ENCODE results near the gene HCFC1R1. TPM values are rescaled to one million over a fixed set of nuclear protein-coding genes. Genes with fewer than 3 reads are reported as not detected.

HCFC1R1 gene
- total RNA-seq, 1 donor from 2014 or later, result 43.2 TPM

GRCh38 chr16:3038256-3038655 lies 14.5 kb upstream of the HCFC1R1 start:
- no peaks in the 10 kb centered on the region for H3K9me3 ChIP-seq
- intact Hi-C loops (cut with DNase I), result no loop called here
- ATAC-seq (peak in 1 of 2 donors; percentile 48), DNase-seq (no peak)
- peaks cover 83% of the 10 kb centered on the region for H3K27me3 ChIP-seq (ENCODE audit: low read depth)
- peaks cover 11% of the 10 kb centered on the region for H3K4me1 ChIP-seq
- no peaks in the 10 kb centered on the region for H3K36me3 ChIP-seq
- no peak overlapping the region for H3K4me3 ChIP-seq
- TF ChIP-seq CTCF (IDR thresholded peaks at IDR 0.05), result no peak
- no peak overlapping the region for H3K27ac ChIP-seq

DNA sequence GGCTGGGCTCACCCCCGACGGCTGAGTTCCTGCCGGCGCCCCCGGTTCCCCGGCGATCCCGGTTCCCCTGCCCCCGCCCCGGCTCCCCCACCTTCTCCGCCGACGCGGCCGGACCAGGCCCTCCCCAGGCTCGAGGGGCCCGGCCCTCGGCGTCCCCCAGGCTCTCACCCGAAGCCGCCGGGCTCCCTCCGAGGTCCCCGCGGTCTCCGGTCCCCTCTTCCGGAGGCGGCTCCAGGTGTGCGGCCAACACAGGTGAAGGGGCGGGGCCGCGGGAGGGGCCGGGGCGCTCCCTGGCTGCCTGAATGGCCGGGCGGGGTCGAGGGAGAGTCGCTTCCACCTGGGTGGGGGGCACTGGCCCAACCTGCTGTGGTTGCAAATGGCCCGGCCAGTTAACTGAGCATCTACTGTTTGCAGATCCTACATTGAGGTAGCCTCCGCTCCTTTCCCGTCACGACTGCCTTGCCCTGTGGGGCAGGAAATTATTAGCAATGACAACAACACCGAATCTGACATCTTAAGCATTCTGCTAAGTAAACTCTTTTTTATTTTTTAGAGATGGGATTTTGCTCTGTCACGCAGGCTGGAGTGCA lies 13.1 kb upstream of the HCFC1R1 start, which contains the start of gene BICDL2:
BICDL2 (minus strand) TSS at position 219 of the 590 bp plus-strand sequence. CDS start 1,448 bp downstream, outside the sequence.
- Histone ChIP-seq H3K9me3 (no peaks in the 10 kb centered on the region), H3K27ac (peak within 1 kb of the TSS; percentile 60), H3K4me1 (peaks cover 11% of the 10 kb centered on the region), H3K36me3 (no peaks in the 10 kb centered on the region), H3K4me3 (peak within 1 kb of the TSS; percentile 48), H3K27me3 (ENCODE audit: low read depth) (peaks cover 89% of the 10 kb centered on the region)
- DNase-seq, result peak; percentile 78
- ATAC-seq, result peak; percentile 79 to 80
- intact Hi-C loops (cut with DNase I), result no loop called here
- no peak for TF ChIP-seq CTCF (IDR thresholded peaks at IDR 0.05)

GRCh38 chr16:3035972-3036725 lies 12.4 kb upstream of the HCFC1R1 start:
- DNase-seq (peak; percentile 71), ATAC-seq (peak; percentile 61 to 72)
- Histone ChIP-seq H3K27ac (peak overlapping the region; percentile 60), H3K4me1 (peaks cover 11% of the 10 kb centered on the region), H3K4me3 (peak overlapping the region; percentile 48), H3K27me3 (ENCODE audit: low read depth) (peaks cover 89% of the 10 kb centered on the region), H3K36me3 (no peaks in the 10 kb centered on the region), H3K9me3 (no peaks in the 10 kb centered on the region)
- intact Hi-C loops (cut with DNase I), result no loop called here
- TF ChIP-seq CTCF (IDR thresholded peaks at IDR 0.05), result no peak

DNA sequence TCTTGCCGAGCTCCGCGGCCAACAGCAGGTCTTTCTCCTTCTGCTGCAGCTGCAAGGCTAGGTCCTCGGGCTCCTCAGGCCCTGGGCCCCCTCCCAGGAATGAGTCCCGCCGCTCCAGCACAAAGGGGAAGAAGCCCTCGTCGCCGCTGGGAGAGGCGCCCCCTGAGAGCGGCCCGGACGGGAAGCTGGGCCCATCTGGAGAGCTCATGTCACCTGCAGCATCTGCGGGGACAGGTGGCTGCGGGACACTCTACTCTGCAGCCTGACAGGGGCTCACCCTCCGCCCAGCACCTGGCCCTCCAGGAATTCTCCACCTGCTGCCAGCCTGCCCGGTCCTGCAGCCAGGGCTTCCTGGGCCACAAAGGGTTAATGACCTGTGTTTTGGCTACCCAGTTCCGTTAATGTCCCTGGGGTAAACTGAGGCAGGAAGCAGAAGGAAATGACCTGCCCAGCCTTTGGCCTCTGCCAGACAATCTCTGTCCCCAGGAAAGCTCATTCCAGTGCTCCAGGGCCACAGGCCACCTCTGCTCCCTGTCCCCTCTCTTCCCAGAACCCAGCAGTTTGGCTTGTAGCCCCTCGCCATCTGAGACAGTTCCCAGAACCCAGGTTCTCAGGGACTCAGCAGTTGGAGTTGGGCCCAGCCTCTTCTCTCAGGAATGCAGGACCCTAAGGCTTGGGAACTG lies 11.7 kb upstream of the HCFC1R1 start:
- DNase-seq (no peak), ATAC-seq (no peak)
- intact Hi-C loops (cut with DNase I), result no loop called here
- Histone ChIP-seq H3K36me3 (no peaks in the 10 kb centered on the region), H3K4me3 (peak overlapping the region; percentile 48), H3K27ac (no peak overlapping the region), H3K9me3 (no peaks in the 10 kb centered on the region), H3K27me3 (ENCODE audit: low read depth) (peaks cover 89% of the 10 kb centered on the region), H3K4me1 (peaks cover 11% of the 10 kb centered on the region)
- TF ChIP-seq CTCF (IDR thresholded peaks at IDR 0.05), result no peak

GRCh38 chr16:3032624-3033023 lies 8.9 kb upstream of the HCFC1R1 start:
- no peak for DNase-seq
- Histone ChIP-seq H3K36me3 (no peaks in the 10 kb centered on the region), H3K9me3 (no peaks in the 10 kb centered on the region), H3K4me1 (peaks cover 30% of the 10 kb centered on the region), H3K27me3 (ENCODE audit: low read depth) (peaks cover 85% of the 10 kb centered on the region), H3K4me3 (no peak overlapping the region), H3K27ac (no peak overlapping the region)
- intact Hi-C loops (cut with DNase I), result no loop called here
- TF ChIP-seq CTCF (IDR thresholded peaks at IDR 0.05), result no peak
- no peak for ATAC-seq

All from lower lobe of right lung (tissue), 2 donors.